Esophagus squamous epithelium (tissue), 5 donors: ENCODE measurements around the gene IL1RN. TPM values are rescaled to one million over a fixed set of nuclear protein-coding genes. Genes with fewer than 3 reads are reported as not detected.

Experiments used
- DNase-seq: peaks from one replicate; lab custom pipeline; 2025; lab: John Stamatoyannopoulos, UW
- H3K27ac ChIP-seq, 4 donors: fragments of 200-600 bp; sonication (generic); one replicate each; pipeline ENCODE4 v1.5.1; 2016 to 2019; ENCODE audit warnings: mild to moderate bottlenecking in 1 of 4
- H3K27me3 ChIP-seq, 4 donors: fragments of 200-600 bp; sonication (generic); 1 replicate in 3 of 4; 2 replicates in 1 of 4; pipeline versions ENCODE4 v1.5.1 to v1.6.0; 2017 to 2021; ENCODE audit warnings: antibody characterized with exemption in 1 of 4
- H3K36me3 ChIP-seq, 3 donors: fragments of 200-600 bp; sonication (generic); one replicate each; pipeline ENCODE4 v1.5.1; 2016 to 2019
- H3K4me1 ChIP-seq, 3 donors: fragments of 200-600 bp; sonication (generic); one replicate each; pipeline ENCODE4 v1.5.1; 2017 to 2019
- H3K4me3 ChIP-seq, 4 donors: fragments of 200-600 bp; sonication (generic); 1 replicate in 3 of 4; 2 replicates in 1 of 4; pipeline ENCODE4 v1.5.1; 2016 to 2019; ENCODE audit warnings: mild to moderate bottlenecking in 2 of 4, moderate library complexity in 1 of 4
- H3K9me3 ChIP-seq, 3 donors: fragments of 200-600 bp; sonication (generic); one replicate each; pipeline ENCODE4 v1.5.1; 2016 to 2019
- POLR2A ChIP-seq, 4 donors: fragments of 450-650 bp; IDR thresholded peaks; one replicate each; pipeline ENCODE4 v1.6.1; 2017; ENCODE audit warnings: antibody characterized with exemption in 4 of 4, mild to moderate bottlenecking in 4 of 4, moderate library complexity in 3 of 4
- WGBS, 2 donors: methylation state at CpG; one replicate each; pipeline ENCODE4 v1.1.5; 2018; 5-methylcytosine and 5-hydroxymethylcytosine counted together
- intact Hi-C: fragments of 100-400 bp; cut with DNase I; formaldehyde crosslinking; loops from one replicate; pipeline ENCODE4 v1.15.0; 2022
- total RNA-seq, 4 donors: library from RNA; depleted of rRNA; stranded (reverse); fragments of >200 nt; gene quantifications; one replicate each; pipeline ENCODE4 v1.1.0, GENCODE V29; 2016
- TF ChIP-seq, protein P1 (sequence below), 6 experiments: fragments of 450-650 bp in 4 of 6; fragments of 200-600 bp in 2 of 6; sonication (generic) in 2 of 6; IDR thresholded peaks; one replicate each; pipeline ENCODE4 v1.5.1; 2016 to 2019; ENCODE audit warnings: antibody characterized with exemption in 6 of 6, mild to moderate bottlenecking in 4 of 6, moderate library complexity in 4 of 6
- donor health status: DM: yes; HTN: yes; CAD: no.

The IL1RN gene
- total RNA-seq, 4 donors from 2014 or later: 594 to 1,539 (median 978) TPM

DNA sequence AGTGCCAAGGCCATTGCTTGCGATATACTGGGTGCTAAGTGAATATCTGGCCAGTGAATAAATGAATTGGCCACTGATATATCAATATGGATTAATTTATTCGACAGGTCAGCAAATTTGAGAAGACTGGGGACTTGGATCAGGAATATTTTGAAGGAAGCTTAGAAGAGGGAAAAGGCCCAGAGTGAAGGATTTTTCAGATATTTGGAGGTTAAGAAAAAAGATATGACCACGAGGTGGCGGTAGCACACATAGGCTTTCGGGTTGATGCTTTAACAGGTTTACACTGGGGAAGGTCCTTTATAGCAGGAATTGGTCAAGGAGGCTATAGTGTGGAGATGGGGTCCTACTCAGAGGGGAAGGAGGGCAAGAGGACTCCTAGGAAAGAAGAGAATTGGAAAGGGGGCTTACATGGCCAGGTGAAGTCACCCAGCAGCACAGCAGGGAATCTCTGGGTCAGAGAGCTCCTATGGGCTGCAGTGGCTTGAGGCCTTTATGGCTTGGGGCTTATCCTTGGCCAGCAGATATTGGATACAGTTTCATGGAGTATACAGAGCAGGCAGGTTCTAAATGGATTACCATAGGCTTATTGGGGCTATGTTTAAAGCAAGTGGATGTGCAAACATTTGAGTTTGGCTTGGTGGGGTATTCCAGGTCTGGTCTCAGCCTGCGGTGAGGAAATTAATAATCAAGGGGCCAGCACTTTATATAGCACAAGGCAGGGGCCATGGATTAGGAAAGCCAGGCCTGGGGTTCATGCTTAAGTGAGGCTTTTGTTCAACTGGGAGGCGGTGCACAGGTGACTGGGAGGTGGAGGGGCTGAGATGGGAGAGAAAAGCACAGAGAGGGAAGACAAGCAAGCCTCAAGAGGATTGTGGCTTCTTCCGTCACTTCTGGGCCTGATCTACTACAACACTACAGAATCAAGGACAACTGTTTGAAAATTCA is 9.7 kb downstream of the IL1RN start:
- no peak for TF ChIP-seq POLR2A (IDR thresholded peaks at IDR 0.05)
- TF ChIP-seq, protein P1, sequence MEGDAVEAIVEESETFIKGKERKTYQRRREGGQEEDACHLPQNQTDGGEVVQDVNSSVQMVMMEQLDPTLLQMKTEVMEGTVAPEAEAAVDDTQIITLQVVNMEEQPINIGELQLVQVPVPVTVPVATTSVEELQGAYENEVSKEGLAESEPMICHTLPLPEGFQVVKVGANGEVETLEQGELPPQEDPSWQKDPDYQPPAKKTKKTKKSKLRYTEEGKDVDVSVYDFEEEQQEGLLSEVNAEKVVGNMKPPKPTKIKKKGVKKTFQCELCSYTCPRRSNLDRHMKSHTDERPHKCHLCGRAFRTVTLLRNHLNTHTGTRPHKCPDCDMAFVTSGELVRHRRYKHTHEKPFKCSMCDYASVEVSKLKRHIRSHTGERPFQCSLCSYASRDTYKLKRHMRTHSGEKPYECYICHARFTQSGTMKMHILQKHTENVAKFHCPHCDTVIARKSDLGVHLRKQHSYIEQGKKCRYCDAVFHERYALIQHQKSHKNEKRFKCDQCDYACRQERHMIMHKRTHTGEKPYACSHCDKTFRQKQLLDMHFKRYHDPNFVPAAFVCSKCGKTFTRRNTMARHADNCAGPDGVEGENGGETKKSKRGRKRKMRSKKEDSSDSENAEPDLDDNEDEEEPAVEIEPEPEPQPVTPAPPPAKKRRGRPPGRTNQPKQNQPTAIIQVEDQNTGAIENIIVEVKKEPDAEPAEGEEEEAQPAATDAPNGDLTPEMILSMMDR (IDR thresholded peaks at IDR 0.05): peak; percentile 48 to 64 (median 52)
- Histone ChIP-seq H3K4me1 (peaks cover 0 to 24% (median 6%) of the 10 kb centered on the region in 3 donors), H3K27ac (peak overlapping the region in 2 of 4 donors; percentile 64 to 83), H3K4me3 (no peak overlapping the region), H3K27me3 (no peaks in the 10 kb centered on the region), H3K9me3 (no peaks in the 10 kb centered on the region), H3K36me3 (peaks cover 0 to 22% (median 12%) of the 10 kb centered on the region in 3 donors)
- DNase-seq: no peak
- 46% methylated on average over 8 of the region's 8 CpGs for WGBS, 2 donors
- intact Hi-C loops: loop anchor here (10.0 kb wide), 1 partner anchor 238 kb away; no protein-coding TSS in a partner anchor

DNA sequence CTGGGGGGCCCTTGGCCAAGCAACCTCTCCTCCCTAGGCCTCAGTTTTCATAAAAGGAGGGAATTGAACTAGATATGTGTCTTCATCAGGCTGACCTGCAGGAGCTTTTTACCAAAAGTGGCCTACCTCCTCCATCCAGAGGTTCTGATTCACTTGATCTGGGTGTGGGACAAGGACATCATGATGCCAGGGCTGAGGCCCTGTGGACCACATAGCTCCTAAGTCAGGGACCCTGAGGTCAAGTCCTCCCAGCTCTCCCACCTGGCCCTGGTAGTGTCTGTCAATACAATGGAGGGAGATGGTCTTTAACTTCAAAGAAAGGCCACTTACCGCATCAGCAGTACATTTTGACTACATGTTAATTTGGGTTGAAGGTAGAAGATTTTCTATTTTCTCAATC is 10.4 kb downstream of the IL1RN start:
- DNase-seq: no peak
- Histone ChIP-seq H3K9me3 (no peaks in the 10 kb centered on the region), H3K27me3 (no peaks in the 10 kb centered on the region), H3K4me3 (no peak overlapping the region), H3K36me3 (peaks cover 0 to 15% (median 8%) of the 10 kb centered on the region in 3 donors), H3K27ac (peak overlapping the region in 3 of 4 donors; percentile 47 to 83 (median 64)), H3K4me1 (peaks cover 0 to 24% (median 6%) of the 10 kb centered on the region in 3 donors)
- no peak for TF ChIP-seq POLR2A (IDR thresholded peaks at IDR 0.05)
- TF ChIP-seq, protein P1 (IDR thresholded peaks at IDR 0.05): no peak
- 89 to 100% methylated on average over 1 of the region's 1 CpG for WGBS, 2 donors
- intact Hi-C loops: loop anchor here (10.0 kb wide), 1 partner anchor 237 kb away; no protein-coding TSS in a partner anchor

DNA sequence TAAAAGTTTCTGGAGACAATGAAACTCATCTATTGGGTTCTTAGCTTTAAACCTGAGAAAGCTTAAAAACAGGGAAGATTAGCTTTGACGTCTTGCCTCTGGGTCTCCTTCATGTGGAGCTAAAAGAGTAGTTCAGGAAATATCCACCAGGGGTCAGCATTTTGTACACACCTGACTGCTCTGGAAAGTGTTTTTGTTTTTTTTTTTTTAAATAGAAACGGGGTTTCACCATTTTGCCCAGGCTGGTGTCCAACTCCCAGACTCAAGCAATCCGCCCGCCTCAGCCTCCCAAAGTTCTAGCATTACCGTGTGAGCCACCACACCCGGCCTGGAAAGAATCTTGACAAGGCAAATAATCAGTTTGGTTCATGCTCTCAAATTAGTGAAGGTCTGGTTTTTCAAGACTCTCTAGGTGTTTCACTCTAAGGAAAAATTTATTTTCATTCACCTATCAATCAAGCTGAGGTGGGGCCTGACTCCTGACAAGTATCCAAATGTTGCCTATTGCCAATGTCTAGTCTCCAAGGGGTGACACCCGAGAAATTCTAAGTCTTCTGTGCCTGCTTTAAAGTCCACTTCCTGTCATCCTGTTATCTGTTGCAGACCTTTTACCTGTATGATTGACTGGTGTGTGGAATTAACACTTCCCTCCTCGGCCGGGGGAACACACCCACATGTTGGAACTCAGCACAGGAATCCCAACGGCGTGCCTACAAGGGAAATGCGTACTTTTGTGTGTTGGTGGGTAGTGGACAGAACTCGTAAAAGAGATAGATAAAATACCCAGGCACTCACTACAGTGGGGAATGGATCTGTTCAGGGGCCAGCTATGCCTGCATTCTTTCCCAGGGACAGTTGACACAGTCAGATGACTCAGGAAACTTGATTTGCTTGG is 11.3 kb downstream of the IL1RN start:
- 30 to 42% methylated on average over 12 to 13 of the region's 13 CpGs for WGBS, 2 donors
- H3K4me1 ChIP-seq: peaks cover 0 to 24% (median 6%) of the 10 kb centered on the region in 3 donors
- H3K9me3 ChIP-seq: no peaks in the 10 kb centered on the region
- H3K4me3 ChIP-seq: no peak overlapping the region
- intact Hi-C loops: loop anchor here (10.0 kb wide), 1 partner anchor 236 kb away; no protein-coding TSS in a partner anchor
- TF ChIP-seq, protein P1 (IDR thresholded peaks at IDR 0.05): peak; percentile 69 to 84 (median 80)
- no peak for TF ChIP-seq POLR2A (IDR thresholded peaks at IDR 0.05)
- H3K36me3 ChIP-seq: peaks cover 0 to 8% (median 2%) of the 10 kb centered on the region in 3 donors
- no peak for DNase-seq
- no peaks in the 10 kb centered on the region for H3K27me3 ChIP-seq
- peak overlapping the region in 3 of 4 donors; percentile 47 to 83 (median 64) for H3K27ac ChIP-seq

DNA sequence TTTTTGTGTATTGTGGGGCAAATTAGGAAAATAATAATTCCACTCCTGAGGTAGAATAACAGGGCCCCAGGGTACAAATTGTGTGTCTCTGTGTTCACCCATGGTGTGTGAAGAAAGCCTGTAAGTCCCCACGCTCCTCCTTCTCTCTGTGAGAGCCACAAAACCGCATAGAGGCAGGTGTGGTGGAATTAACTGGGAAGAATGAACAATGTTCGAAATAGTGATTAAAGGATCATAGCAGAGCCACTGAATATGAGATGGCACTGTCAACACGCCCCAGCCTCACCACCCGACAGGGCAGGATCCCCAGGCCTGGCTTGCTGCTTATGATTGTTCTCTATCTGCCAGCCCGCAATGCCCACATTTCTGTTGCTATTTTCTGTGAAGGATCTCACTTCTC is 14.1 kb downstream of the IL1RN start:
- H3K27me3 ChIP-seq: no peaks in the 10 kb centered on the region
- no peak for TF ChIP-seq POLR2A (IDR thresholded peaks at IDR 0.05)
- TF ChIP-seq, protein P1 (IDR thresholded peaks at IDR 0.05): no peak
- no peak overlapping the region for H3K27ac ChIP-seq
- 66 to 92% methylated on average over 5 to 6 of the region's 6 CpGs for WGBS, 2 donors
- no peaks in the 10 kb centered on the region for H3K9me3 ChIP-seq
- H3K36me3 ChIP-seq: no peaks in the 10 kb centered on the region
- H3K4me1 ChIP-seq: peaks cover 0 to 24% (median 6%) of the 10 kb centered on the region in 3 donors
- no peak for DNase-seq
- H3K4me3 ChIP-seq: no peak overlapping the region
- intact Hi-C loops: loop anchor here (10.0 kb wide), 1 partner anchor 53 kb away; no protein-coding TSS in a partner anchor
